ENCODE data around the gene ZNF775. TPM values are rescaled to one million over a fixed set of nuclear protein-coding genes. Genes with fewer than 3 reads are reported as not detected.
A peak's percentile ranks its signal among the peaks of the same experiment; 100 is the strongest.

ZNF775 gene
- total RNA-seq, 1 donor from 2014 or later, result 8.6 TPM

GRCh38 chr7:150368096-150368883, 10.8 kb upstream of the ZNF775 start, which contains the start of gene REPIN1:
TSS of gene REPIN1 (plus strand) at chr7:150368822. CDS start at chr7:150369712, 890 bp downstream.
- TF ChIP-seq CTCF (conservative IDR thresholded peaks at IDR 0.05; ENCODE audit: low read depth, low read length), result no peak
- peak within 1 kb of the TSS; percentile 64 for H3K4me3 ChIP-seq (ENCODE audit: low read depth, low read length)
- no peak for DNase-seq (ENCODE audit: low read depth)

GRCh38 chr7:150368884-150369747, 10.0 kb upstream of the ZNF775 start:
- DNase-seq (ENCODE audit: low read depth), result no peak
- TF ChIP-seq CTCF (conservative IDR thresholded peaks at IDR 0.05; ENCODE audit: low read depth, low read length), result no peak
- H3K4me3 ChIP-seq (ENCODE audit: low read depth, low read length), result peak overlapping the region; percentile 64

GRCh38 chr7:150369748-150370501, 9.2 kb upstream of the ZNF775 start:
- no peak for TF ChIP-seq CTCF (conservative IDR thresholded peaks at IDR 0.05; ENCODE audit: low read depth, low read length)
- H3K4me3 ChIP-seq (ENCODE audit: low read depth, low read length), result peak overlapping the region; percentile 64
- DNase-seq (ENCODE audit: low read depth), result no peak

GRCh38 chr7:150370612-150371071, 8.5 kb upstream of the ZNF775 start:
- TF ChIP-seq CTCF (conservative IDR thresholded peaks at IDR 0.05; ENCODE audit: low read depth, low read length), result no peak
- DNase-seq (ENCODE audit: low read depth), result no peak
- H3K4me3 ChIP-seq (ENCODE audit: low read depth, low read length), result peak overlapping the region; percentile 64

- no peak for TF ChIP-seq CTCF (conservative IDR thresholded peaks at IDR 0.05; ENCODE audit: low read depth, low read length)
Measured at GRCh38 chr7:150371131-150371995, 7.8 kb upstream of the ZNF775 start.

GRCh38 chr7:150371996-150372270, 7.2 kb upstream of the ZNF775 start:
- no peak for DNase-seq (ENCODE audit: low read depth)
- TF ChIP-seq CTCF (conservative IDR thresholded peaks at IDR 0.05; ENCODE audit: low read depth, low read length), result no peak
- H3K4me3 ChIP-seq (ENCODE audit: low read depth, low read length), result no peak overlapping the region

More at GRCh38 chr7:150371131-150371995, 7.8 kb upstream of the ZNF775 start:
- no peak for DNase-seq (ENCODE audit: low read depth)
- no peak overlapping the region for H3K4me3 ChIP-seq (ENCODE audit: low read depth, low read length)

All from epithelial cell of proximal tubule (primary cell).